ENCODE data around the gene RANBP10.
"Not testable (repeated sequence)": the region's sequence is repeated elsewhere in the genome, so short reads cannot be mapped to it uniquely, and the experiment has no call there.

RANBP10 gene

GRCh38 chr16:67779256-67780014 lies 26.9 kb downstream of the RANBP10 start:
- no peak for DNase-seq (ENCODE audit: low spot score)

DNA sequence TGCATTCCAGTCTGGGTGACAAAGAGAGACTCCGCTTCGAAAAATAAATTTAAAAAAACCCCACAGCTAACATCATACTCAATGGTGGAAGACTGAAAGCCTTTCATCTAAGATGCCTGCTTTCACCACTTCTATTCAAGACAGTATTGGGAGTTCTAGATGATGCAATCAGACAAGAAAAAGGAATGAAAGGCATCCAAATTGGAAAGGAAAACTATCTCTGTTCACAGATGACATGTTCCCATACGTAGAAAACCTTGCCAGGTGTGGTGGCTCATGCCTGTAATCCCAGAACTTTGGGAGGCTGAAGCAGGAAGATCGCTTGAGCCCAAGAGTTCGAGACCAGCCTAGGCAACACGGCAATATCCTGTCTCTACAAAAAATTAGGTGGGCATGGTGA lies 31.1 kb downstream of the RANBP10 start:
- no peak for DNase-seq (ENCODE audit: low spot score)

DNA sequence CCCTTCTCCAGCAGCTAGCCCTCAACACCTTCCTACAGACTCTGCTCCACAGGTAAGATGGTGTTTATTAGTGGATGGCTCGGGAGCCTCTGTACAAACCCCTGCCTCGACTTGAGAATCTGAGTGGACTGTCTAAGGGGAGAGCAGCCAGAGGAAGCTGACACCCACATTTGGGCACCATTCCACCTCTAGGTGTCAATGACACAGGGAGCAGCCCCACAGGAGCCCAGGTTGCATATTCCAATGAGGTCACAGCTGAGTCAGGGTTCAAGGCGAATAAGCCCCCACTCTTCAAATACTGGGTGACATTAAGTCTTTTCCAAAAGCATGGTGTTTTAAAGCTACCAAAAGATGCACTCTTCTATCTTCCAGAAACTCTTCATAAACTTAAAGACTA lies 31.9 kb downstream of the RANBP10 start:
- no peak for DNase-seq (ENCODE audit: low spot score)

DNA sequence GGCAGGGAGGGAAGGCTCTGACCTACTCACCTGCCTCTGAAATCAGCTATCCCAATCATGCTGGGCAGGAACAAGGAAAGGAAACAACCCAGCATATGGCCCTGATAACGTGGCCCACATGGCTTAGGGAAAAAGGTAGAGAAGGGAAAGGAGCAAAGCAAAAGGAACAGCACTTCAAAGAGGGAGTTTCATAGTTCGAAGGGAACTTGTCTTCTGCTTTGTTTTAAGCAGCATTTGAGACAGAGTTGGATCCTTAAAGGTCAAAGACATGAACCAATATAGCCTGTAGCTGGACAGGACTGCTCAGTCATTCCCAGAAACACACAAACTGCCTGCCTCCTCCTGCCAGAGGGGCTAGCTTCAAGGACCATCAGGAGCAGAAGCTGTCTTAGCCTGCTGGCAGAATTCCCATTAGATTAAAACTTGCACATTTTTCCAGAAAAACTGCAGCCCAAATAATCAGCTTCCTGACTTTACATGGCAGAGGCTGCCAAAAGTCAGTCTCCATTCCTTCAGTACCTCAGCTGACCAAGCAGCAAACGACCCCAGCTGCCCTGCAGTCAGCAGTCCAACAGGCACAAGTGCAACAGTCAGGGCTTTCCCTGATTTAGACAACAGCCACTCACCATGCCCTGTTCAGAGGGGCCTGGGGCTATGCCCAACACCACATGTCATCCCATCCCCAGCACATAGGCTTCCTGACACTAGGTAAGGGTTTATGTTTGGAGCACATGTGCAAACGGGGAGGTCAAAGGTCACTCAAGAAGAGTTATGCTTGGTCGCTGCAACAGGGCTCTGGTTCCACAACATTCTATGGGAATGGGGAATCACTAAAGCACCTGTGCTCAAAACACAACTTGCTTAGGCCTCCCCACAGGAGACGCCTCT lies 32.5 kb downstream of the RANBP10 start:
- DNase-seq (ENCODE audit: low spot score) = no peak

DNA sequence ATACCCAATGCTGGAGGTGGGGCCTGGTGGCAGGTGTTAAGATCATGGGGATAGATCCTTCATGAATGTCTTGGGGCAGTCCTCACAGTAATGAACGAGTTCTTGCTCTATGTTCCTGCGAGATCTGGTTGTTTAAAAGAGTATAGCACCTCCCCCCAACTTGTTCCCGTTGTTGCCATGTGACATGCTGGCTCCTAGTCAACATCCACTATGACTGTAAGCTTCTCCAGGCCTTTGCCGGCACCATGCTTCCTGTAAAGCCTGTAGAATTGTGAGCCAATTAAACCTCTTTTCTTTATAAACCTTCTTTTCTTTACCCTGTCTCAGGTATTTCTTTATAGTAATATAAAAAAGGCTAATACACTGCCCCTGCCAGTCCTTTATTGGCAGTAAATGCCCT lies 33.3 kb downstream of the RANBP10 start:
- DNase-seq (ENCODE audit: low spot score) = no peak

- no peak for DNase-seq (ENCODE audit: low spot score)
These were observed 35.9 kb downstream of the RANBP10 start for GRCh38 chr16:67770346-67770991.

DNA sequence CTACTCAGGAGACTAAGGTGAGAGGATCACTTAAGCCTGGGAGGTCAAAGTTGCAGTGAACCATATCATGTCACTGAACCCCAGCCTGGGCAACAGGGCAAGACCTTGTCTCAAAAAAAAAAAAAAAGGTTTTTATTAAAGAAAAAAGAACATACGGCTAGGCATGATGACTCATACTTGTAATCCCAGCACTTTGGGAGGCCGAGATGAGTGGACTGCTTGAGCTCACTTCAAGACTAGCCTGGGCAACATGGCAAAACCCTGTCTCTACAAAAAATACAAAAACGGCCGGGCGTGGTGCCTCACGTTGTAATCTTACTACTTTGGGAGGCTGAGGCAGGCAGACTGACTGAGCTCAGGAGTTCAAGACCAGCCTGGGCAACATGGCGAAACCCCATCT lies 38.4 kb downstream of the RANBP10 start:
- DNase-seq (ENCODE audit: low spot score) = peak; percentile 40

GRCh38 chr16:67766291-67766690 lies 40.1 kb downstream of the RANBP10 start:
- no peak for DNase-seq (ENCODE audit: low spot score)

- no peak for DNase-seq (ENCODE audit: low spot score)
These were observed 42.1 kb downstream of the RANBP10 start for GRCh38 chr16:67764158-67764667.

DNA sequence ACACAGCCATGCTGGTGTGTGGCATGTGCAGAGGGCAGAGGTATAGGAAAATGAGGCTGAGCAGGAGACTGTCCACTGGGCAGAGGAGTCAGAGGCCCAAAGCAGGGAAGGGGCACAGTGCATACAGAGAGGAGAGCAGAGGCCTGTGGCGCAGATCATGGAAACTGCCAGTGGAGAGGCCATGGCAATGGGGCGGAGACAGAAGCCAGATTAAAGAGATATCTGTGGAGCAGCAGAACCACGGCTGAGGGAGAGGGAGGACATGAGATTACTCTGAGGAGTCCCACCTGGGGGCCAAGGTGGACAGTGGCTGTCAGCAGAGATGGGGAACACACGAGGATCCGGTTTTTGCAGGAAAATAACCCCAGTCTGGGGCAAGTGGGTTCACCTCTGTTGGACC lies 43.3 kb downstream of the RANBP10 start:
- no peak for DNase-seq (ENCODE audit: low spot score)

DNA sequence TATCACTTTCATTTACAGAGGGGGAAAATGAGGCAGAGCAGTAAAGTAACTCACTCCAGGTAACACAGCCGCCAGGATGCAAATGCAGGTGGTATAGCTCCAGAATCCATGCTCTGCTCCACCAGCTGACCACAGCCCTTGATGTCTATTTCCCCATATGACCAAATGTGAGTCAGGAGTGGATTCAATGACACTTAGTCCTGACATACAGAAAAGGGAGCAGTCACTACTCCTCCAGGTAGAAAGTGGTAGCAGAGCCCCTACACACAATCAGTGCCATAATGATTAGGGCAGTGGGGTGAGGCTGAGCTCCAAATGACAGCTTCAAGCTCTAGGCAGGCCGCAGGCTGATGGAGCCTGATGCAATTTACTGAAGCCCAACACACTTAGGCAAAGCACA lies 44.0 kb downstream of the RANBP10 start:
- no peak for DNase-seq (ENCODE audit: low spot score)

GRCh38 chr16:67761924-67762323 lies 44.4 kb downstream of the RANBP10 start:
- no peak for DNase-seq (ENCODE audit: low spot score)

GRCh38 chr16:67760956-67761230 lies 45.5 kb downstream of the RANBP10 start:
- DNase-seq (ENCODE audit: low spot score) = no peak

DNA sequence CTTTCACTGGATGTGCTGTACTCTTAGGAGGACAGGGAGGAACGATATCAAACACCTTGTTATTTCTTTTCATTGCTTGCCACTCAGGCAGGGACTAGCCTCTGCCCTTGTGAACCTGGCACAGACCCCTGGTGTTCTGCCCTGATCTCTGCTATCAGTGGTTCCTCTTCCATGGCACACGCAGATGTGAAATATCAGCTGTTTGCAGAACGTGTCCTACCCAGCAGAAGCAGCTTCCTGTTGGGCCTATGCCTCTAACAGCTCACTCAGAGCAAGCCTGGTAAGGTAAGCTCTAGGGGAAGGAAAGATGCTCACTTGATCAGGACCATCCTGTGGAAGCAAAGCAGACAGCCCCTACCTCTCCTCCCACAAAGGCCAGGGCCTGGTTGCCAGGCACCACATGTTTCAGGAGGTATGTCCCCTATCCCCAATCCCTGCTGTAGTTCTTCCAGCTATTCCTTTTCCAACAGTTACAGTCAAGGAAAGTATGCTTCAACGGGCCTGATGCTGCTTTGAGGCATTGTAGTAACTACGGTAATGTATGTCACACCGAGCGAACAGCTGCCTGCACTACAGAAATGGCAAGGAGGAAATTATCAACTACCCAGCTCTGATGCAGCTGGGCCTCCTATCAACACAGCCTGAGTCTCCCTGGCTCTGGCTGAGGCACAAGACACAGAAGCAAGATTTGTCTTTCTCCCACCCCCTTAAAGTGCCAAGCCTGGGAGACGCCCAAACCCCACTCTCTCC lies 46.0 kb downstream of the RANBP10 start:
- no peak for DNase-seq (ENCODE audit: low spot score)

GRCh38 chr16:67758966-67759365 lies 47.4 kb downstream of the RANBP10 start:
- no peak for DNase-seq (ENCODE audit: low spot score)

DNA sequence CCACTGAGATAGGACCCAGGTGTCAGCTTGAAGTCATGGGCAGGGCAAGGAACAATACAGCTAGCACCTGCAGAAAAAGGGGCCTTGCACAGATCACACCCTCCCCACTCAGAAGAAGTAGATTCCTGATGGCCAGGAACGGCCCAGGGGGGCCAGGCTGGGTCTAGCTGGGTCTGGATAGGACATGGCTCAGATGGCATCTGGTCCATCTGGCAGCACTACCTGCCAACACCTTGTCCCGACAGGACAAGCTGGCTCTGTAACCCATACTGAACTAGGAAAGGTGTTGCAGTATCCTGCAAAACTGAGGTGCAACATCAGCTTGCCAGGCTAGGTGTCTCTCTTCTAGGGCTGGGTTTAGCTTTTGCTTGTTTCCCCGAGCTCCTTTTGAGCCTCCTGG lies 48.4 kb downstream of the RANBP10 start:
- no peak for DNase-seq (ENCODE audit: low spot score)

DNA sequence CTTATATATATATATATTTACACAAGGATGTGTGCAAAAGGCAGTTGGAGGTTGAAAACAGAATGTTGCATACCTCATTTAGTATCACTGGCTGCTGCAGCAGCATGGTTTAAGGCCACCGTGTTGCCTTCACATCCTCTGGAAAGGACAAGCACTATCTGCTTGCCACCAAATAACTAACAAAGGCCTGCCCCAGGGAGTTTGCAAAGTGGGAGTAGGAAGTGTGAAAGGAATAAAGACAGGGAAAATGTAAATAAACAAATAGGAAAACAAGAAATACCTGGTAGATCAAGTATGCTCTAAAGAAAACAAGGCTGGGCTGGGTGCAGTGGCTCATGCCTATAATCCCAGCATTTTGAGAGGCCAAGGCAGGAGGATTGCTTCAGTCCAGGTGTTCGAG lies 53.7 kb downstream of the RANBP10 start:
- no peak for DNase-seq (ENCODE audit: low spot score)

DNA sequence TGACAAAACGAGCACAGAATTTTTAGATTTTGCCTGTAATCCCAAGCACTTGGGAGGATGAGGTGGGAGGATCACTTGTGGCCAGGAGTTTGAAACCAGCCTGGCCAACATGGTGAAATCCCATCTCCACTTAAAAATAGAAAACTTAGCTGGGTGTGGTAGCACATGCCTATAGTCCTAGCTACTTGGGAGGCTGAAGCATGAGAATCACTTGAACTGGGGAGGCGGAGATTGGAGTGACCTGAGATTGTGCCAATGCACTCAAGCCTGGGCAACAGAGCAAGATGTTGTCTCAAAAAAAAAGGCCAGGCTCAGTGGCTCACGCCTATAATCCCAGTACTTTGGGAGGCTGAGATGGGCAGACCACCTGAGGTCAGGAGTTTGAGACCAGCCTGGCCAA lies 55.0 kb downstream of the RANBP10 start:
- not testable (repeated sequence) for DNase-seq (ENCODE audit: low spot score)

DNA sequence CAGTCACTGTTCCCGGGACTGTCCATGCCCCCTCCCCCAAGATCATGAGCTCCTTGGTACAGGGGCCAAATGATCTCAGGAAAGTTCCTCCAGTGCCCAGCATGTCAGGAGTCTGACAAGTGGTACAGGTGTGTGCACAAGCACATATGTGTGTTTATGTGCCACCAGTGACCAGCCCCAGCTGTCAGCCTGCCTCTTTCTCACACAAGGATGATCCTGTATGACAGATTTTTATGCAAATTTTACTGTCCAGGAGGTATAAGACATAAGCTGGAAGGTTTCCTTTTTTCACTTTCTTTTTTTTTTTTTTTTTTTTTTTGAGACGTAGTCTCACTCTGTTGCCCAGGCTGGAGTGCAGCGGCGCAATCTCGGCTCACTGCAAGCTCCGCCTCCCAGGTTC lies 55.9 kb downstream of the RANBP10 start:
- DNase-seq (ENCODE audit: low spot score) = no peak

DNA sequence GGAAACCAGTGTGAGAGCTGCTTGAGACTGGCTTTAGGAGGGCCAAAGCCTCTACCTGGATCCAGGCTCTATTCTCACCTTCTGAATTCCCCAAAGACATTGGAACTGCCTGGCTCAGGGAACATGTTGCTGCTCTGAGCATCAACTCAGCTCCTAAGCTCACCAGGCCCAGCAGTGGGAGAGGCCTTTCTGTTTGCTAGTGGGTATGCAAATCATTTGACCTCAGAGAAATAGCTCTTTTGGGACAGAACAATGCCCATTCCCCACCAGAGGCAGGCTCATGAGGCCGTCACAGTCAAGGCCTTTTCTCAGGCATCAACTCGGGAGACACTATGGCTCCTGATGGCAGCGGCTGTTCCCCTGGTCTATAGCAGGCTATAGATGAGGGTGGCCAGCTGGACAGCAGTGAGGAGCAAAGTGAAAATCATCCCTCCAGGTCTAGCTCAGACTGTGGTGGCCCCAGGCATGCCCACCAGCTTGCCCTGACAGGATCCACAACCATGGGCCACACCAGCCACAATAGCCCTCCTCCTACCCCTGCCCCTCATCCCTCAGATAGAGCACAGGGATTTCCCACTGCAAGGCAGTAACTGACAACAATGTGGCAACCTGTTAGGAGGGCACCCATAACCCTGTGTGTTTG lies 56.8 kb downstream of the RANBP10 start:
- no peak for DNase-seq (ENCODE audit: low spot score)

GRCh38 chr16:67748834-67749233 lies 57.5 kb downstream of the RANBP10 start:
- DNase-seq (ENCODE audit: low spot score) = no peak

DNA sequence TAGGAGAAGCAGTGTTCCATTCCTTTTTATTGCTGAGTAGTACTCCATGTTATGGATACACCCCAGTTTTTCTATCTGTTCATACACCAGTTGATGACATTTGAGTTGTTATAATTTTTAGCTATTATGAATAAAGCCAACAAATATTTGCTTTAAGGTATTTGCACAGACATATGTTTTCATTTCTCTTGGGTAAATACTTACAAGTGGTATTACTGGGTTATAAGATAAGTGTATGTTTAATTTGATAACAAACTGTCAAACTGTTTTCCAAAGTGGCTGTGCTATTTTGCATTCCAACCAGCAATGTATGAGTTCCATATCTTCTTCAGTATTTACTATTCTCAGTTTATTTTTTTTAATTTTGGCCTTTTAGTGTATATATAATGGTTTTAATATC lies 59.5 kb downstream of the RANBP10 start:
- no peak for DNase-seq (ENCODE audit: low spot score)

Data from RKO (cell line).